Spleen (tissue), 11 donors: ENCODE results near the gene IKZF3. TPM values are rescaled to one million over a fixed set of nuclear protein-coding genes. Genes with fewer than 3 reads are reported as not detected.

Source experiments
- DNase-seq: peaks from one replicate; pipeline ENCODE4 v3.0.0-alpha.2; 2020
- H3K27ac ChIP-seq, 8 donors: fragments of 200-600 bp; sonication (generic) in 7 of 8; 1 replicate in 4 of 8; 2 replicates in 4 of 8; pipeline versions ENCODE4 v1.5.0 to v1.8.0; 2016 to 2021; ENCODE audit warnings: inconsistent platforms in 4 of 8, mild to moderate bottlenecking in 4 of 8, moderate library complexity in 1 of 8
- H3K27me3 ChIP-seq, 7 donors: fragments of 200-600 bp; sonication (generic) in 6 of 7; replicated peaks in 1 of 7; 1 replicate in 4 of 7; 2 replicates in 3 of 7; pipeline versions ENCODE4 v1.5.0 to v1.8.0; 2016 to 2021; ENCODE audit warnings: inconsistent platforms in 3 of 7, mild to moderate bottlenecking in 1 of 7
- H3K36me3 ChIP-seq, 6 donors: fragments of 200-600 bp; sonication (generic) in 5 of 6; 1 replicate in 4 of 6; 2 replicates in 2 of 6; pipeline versions ENCODE4 v1.5.0 to v1.8.0; 2016 to 2021; ENCODE audit warnings: inconsistent platforms in 2 of 6
- H3K4me1 ChIP-seq, 6 donors: fragments of 200-600 bp; sonication (generic) in 5 of 6; 1 replicate in 3 of 6; 2 replicates in 3 of 6; pipeline versions ENCODE4 v1.5.0 to v1.8.0; 2016 to 2021; ENCODE audit warnings: inconsistent platforms in 3 of 6
- H3K4me3 ChIP-seq, 8 donors: fragments of 200-600 bp; sonication (generic) in 7 of 8; 1 replicate in 4 of 8; 2 replicates in 4 of 8; pipeline versions ENCODE4 v1.5.0 to v1.8.0; 2016 to 2021; ENCODE audit warnings: inconsistent platforms in 4 of 8, mild to moderate bottlenecking in 4 of 8, moderate library complexity in 2 of 8
- H3K9me3 ChIP-seq, 8 donors: fragments of 200-600 bp; sonication (generic) in 7 of 8; 1 replicate in 4 of 8; 2 replicates in 4 of 8; pipeline versions ENCODE4 v1.5.0 to v1.8.0; 2016 to 2021; ENCODE audit warnings: inconsistent platforms in 4 of 8
- CTCF ChIP-seq, 11 experiments: fragments of 200-600 bp in 7 of 11; fragments of 450-650 bp in 4 of 11; sonication (generic) in 4 of 11; IDR thresholded peaks in 8 of 11; conservative IDR thresholded peaks in 3 of 11; 1 replicate in 7 of 11; 2 replicates in 4 of 11; pipeline versions ENCODE4 v1.4.0 to v1.8.0; 2016 to 2021; ENCODE audit warnings: antibody characterized with exemption in 11 of 11, inconsistent platforms in 4 of 11, mild to moderate bottlenecking in 1 of 11
- POLR2A ChIP-seq, 3 donors: fragments of 450-650 bp; IDR thresholded peaks; one replicate each; pipeline ENCODE4 v1.5.1; 2017; ENCODE audit warnings: antibody characterized with exemption in 3 of 3, mild to moderate bottlenecking in 1 of 3
- POLR2AphosphoS5 ChIP-seq, 3 donors: sonication (generic); formaldehyde crosslinking; IDR thresholded peaks; one replicate each; pipeline ENCODE4 v1.5.1; 2017; ENCODE audit warnings: antibody characterized with exemption in 3 of 3
- WGBS, 5 donors: extraction: QIAGEN DNeasy Blood & Tissue Kit in 3 of 5; methylation state at CpG; one replicate each; pipeline versions ENCODE4 v1.1.5 to v1.1.7; 2013 to 2018; 5-methylcytosine and 5-hydroxymethylcytosine counted together
- intact Hi-C: fragments of 100-400 bp; cut with DNase I; formaldehyde crosslinking; loops from one replicate; pipeline ENCODE4 v1.15.0; 2023; ENCODE audit warnings: low total_unique reads
- polyA plus RNA-seq, 3 donors: library from polyadenylated mRNA; stranded (reverse); fragments of 200-250 nt; gene quantifications; one replicate each; pipeline ENCODE4 v1.2.1, GENCODE V29; 2013
- total RNA-seq, 7 donors: library from RNA; depleted of rRNA in 3 of 7; stranded (reverse); fragments of >200 nt in 3 of 7; fragmentation: NEBNext Ultra II Directional in 4 of 7; extraction: Animal tissue kit (Norgen Biotek cat#: 25700) in 4 of 7; gene quantifications; one replicate each; pipeline versions ENCODE4 v1.1.0 to v1.2.1, GENCODE V29; 2016 to 2021
- donor health status: healthy with polysubstance abuse.
- donor health status: DM: no; HTN: no; CAD: no; lungs with moderate emphysema.
- donor health status: DM: no; HTN: no; CAD: no.
- donor health status: Bipolar disorder and iron deficiency.
- donor health status: healthy.
- donor health status: DM: no; HTN: no; CAD: no.
- donor health status: DM: yes; HTN: yes; CAD: no.

IKZF3 gene
- total and polyA plus RNA-seq, 10 donors = 17.5 to 132 (median 84.1) TPM

DNA sequence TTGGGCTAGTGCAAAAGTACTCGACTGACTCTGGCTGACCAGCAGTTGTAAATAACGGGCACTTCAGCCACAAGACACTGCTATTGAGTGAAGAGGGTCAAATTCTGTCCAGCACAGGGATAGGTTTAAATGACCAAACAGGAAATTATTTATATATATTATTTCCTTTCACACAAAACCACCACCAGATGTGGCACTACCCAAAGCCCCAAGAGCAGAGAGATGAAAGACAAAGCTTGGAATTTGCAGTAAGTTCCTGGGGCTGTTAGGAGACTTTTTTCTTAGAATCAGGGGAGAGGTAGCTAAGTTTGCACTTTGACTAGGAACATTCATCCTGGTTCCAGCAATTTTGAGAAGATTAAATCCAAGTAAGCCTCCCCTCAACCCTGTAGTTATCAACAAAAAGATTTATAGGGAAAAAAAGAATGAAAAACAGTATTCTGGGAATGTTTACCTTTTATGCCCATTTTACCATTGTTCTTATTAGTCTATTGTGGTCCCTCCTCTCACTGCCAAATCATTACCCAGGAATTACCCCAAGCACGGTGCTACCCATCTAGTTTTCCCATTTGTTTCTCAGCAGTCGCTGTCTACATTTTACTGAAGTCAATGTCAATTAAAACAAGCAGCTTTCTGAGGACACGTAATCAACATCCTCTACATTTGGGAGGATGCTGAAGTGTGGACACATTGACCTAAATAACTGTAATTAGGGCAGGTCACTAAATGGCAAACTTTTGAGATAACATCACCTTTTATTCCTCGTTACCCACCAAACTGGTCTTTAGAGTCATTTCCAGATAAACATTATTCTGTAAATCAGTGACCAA lies 82.9 kb downstream of the IKZF3 start:
- Histone ChIP-seq H3K27me3 (peaks cover 0 to 18% (median 0%) of the 10 kb centered on the region in 7 donors), H3K4me3 (no peak overlapping the region), H3K36me3 (peaks cover 0 to 34% (median 0%) of the 10 kb centered on the region in 6 donors), H3K27ac (peak overlapping the region in 7 of 8 donors; percentile 5 to 92 (median 85)), H3K4me1 (peaks cover 9 to 100% (median 57%) of the 10 kb centered on the region in 6 donors), H3K9me3 (no peaks in the 10 kb centered on the region)
- TF ChIP-seq POLR2AphosphoS5 (IDR thresholded peaks at IDR 0.05) (no peak), POLR2A (IDR thresholded peaks at IDR 0.05) (no peak), CTCF (IDR thresholded peaks at IDR 0.05 in 8 of 11, conservative IDR thresholded peaks at IDR 0.05 in 3 of 11) (no peak)
- WGBS, 5 donors = 32 to 42% (median 39%) methylated on average over 6 of the region's 6 CpGs
- DNase-seq = no peak
- intact Hi-C loops = no loop called here

DNA sequence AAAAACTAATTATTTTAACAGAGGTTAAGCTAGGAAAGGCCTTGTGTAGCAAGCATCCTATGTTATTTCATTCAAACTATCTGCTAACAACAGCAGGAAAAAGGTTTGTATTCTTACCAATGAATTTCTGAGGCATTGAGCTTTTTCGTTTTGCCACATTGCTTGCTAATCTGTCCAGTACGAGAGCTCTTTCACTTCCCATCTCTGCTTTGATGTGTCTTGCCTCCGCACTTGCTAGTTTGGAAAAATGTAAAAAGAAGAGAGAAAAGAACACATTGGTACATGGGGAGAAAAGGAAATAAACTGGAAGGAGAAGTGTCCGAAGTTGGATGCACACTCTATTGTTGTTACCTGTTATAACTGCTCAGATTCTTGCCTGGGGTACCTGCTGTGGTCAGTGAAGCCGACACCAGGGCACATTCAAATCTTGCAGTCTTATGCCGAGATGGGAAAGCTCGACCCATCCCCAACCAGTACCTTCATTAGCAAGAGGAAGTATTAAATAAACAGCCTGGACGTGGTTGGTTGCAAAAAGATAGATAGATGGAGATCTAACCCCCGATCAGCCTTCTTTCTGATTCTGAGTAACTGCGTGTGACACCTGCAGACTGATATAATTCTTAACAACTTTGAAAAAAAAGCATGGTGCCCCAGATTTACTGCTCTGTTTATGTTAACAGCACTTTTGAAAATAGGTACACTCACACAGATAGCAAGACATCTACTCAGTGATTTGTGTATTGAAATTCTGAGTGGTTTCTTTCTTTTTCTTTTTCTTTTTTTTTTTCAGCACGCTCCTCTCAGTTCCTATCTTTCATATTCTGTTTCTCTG lies 86.4 kb downstream of the IKZF3 start:
- WGBS, 5 donors = 25 to 36% (median 29%) methylated on average over 11 of the region's 11 CpGs
- Histone ChIP-seq H3K36me3 (peaks cover 0 to 7% (median 0%) of the 10 kb centered on the region in 6 donors), H3K4me3 (peak overlapping the region; percentile 35 to 70 (median 39)), H3K27ac (peak overlapping the region; percentile 55 to 92 (median 83)), H3K9me3 (no peaks in the 10 kb centered on the region), H3K27me3 (peaks cover 0 to 18% (median 0%) of the 10 kb centered on the region in 7 donors), H3K4me1 (peaks cover 12 to 100% (median 69%) of the 10 kb centered on the region in 6 donors)
- TF ChIP-seq POLR2AphosphoS5 (IDR thresholded peaks at IDR 0.05) (peak in 1 of 3 donors; percentile 64), CTCF (IDR thresholded peaks at IDR 0.05 in 8 of 11, conservative IDR thresholded peaks at IDR 0.05 in 3 of 11) (no peak), POLR2A (IDR thresholded peaks at IDR 0.05) (no peak)
- no peak for DNase-seq
- intact Hi-C loops = no loop called here

- intact Hi-C loops = no loop called here
- Histone ChIP-seq H3K4me3 (peak overlapping the region; percentile 35 to 70 (median 39)), H3K27ac (peak overlapping the region; percentile 55 to 92 (median 83)), H3K4me1 (peaks cover 21 to 100% (median 69%) of the 10 kb centered on the region in 6 donors), H3K27me3 (peaks cover 0 to 17% (median 0%) of the 10 kb centered on the region in 7 donors), H3K9me3 (no peaks in the 10 kb centered on the region), H3K36me3 (peaks cover 0 to 11% (median 0%) of the 10 kb centered on the region in 6 donors)
- DNase-seq = no peak
- TF ChIP-seq CTCF (IDR thresholded peaks at IDR 0.05 in 8 of 11, conservative IDR thresholded peaks at IDR 0.05 in 3 of 11) = no peak
- TF ChIP-seq POLR2AphosphoS5 (IDR thresholded peaks at IDR 0.05) = no peak
- TF ChIP-seq POLR2A (IDR thresholded peaks at IDR 0.05) = no peak
Measured at GRCh38 chr17:39776252-39776651, 87.9 kb downstream of the IKZF3 start.
